Choroid plexus epithelial cell (primary cell): Measurements from ENCODE around the gene EPHB2.

Source experiments
- DNase-seq: peaks from one replicate; pipeline ENCODE4 v3.0.0-alpha.2; 2010; ENCODE audit warnings: low read depth
- H3K4me3 ChIP-seq: 2 replicates; pipeline ENCODE4 v1.5.1; 2011; ENCODE audit warnings: low read depth, mild to moderate bottlenecking, control low read depth, low read length, moderate library complexity
- CTCF ChIP-seq: conservative IDR thresholded peaks from 2 replicates; pipeline ENCODE4 v1.5.1; 2011; ENCODE audit warnings: low read depth, mild to moderate bottlenecking, control low read depth, inconsistent platforms, low read length, moderate library complexity

Gene EPHB2

DNA sequence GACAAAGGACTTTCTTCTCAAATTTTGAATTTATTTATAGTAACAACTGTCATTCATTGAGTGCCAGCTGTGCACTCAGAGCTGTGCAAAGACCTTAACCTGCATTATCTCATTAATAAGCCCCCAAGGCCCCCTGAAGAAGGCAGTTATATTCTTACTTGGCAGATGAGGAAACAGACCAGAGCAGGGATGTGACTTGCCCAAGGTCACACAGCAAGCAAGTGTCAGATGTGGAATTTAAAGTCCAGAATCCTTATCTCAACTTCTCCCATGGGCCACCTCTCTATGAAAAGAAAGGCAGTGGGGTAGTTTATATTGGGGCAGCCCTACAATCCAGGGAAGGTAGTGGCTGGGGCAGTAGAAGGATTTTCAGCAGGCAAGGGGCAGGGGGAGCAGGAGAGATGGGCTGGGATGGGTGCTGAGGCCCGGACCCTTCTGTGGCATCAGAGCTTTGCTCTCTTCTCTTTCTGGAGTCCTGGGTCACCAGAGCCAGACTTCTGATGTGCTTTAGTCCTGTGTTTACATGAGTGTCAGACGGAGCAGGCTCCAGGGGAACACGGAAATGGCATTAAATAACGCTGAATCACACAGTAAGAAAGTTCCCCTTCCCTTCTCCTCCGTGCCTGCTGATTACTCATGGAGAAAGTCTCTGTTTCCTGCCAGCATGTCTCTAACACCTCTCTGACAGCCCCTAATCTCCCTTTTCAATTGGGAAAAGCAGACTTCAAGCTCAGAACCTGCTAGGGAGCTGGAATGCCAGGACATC lies 39.5 kb downstream of the EPHB2 start:
- DNase-seq = peak; percentile 94
- no peak for TF ChIP-seq CTCF
- H3K4me3 ChIP-seq = no peak overlapping the region

GRCh38 chr1:22750685-22751051 lies 40.0 kb downstream of the EPHB2 start:
- no peak overlapping the region for H3K4me3 ChIP-seq
- no peak for DNase-seq
- no peak for TF ChIP-seq CTCF

- TF ChIP-seq CTCF = no peak
- DNase-seq = no peak
- no peak overlapping the region for H3K4me3 ChIP-seq
Measured at GRCh38 chr1:22751124-22751531, 40.5 kb downstream of the EPHB2 start.

DNA sequence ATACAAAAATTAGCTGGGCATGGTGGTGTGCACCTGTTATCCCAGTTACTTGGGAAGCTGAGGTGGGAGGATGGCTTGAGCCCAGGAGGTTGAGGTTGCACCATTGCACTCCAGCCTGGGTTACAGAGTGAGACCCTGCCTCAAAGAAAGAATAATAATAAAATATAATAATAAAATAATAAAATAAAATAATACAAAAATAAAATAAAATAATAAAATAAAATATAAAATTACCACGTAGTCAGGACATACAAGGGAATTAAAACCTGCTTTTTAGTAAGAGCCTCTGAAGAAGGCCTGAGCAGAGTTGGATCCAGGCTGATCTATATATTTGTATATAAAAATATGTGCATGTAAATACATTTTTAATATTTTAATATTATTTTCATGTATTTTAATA lies 41.7 kb downstream of the EPHB2 start:
- DNase-seq = no peak
- no peak for TF ChIP-seq CTCF
- H3K4me3 ChIP-seq = no peak overlapping the region

DNA sequence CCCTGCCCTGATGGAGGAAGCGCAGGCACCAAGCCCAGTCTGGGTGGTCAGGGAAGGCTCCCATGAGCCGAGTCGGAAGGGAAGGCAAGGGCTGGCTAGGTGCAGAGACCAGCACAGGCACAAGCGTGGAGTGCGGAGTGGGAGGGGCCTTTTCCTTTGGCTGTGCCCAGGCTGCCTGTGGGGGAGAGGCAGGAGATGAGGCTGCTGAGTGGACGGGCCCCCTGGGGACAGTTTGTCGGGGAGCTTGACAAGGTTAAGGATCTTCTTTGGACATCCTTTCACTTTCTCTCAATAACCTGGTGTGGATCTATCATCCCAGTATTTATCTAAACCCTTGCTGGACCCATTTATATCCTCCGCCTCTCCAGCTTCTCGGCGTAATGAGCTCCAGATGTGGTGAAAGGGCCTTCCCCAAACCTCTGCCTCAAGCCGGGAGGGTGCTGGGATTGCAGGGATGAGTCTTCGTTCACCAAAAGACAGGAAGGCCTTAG lies 42.9 kb downstream of the EPHB2 start:
- no peak for TF ChIP-seq CTCF
- DNase-seq = peak; percentile 25
- H3K4me3 ChIP-seq = no peak overlapping the region

DNA sequence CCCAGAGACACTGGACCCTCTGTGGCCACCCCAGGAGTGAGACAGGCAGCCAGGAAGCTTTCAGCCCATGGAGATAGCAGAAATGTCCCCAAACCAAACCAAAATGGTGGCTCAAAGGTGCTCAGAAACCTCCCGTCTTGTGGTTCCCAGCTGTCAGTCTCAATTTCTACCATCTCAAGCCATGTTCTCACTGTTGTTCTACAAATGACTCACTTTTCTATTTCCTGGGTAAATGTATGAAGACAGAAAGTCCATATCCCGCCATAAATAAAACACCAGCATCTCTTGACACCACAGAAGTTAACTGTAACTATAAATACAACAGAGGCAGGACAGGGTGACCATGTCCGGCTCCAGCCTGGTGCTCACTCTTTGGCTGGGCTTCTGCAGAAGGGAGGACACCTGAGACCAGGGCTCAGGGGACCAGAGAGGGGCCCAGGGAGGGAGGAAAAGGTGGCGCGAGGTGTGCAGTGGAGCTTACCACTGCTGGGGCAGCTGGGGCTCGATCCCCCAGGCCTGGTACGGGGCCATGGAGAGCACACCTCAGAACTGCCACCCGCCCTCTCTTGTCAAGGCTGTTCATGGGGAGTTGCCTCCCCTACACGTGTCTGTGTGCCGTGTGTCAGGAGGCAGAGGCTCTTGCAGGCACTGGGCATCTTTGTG lies 43.6 kb downstream of the EPHB2 start:
- DNase-seq = peak; percentile 30
- TF ChIP-seq CTCF = no peak

GRCh38 chr1:22754824-22755223 lies 44.2 kb downstream of the EPHB2 start:
- DNase-seq = no peak
- H3K4me3 ChIP-seq = no peak overlapping the region
- TF ChIP-seq CTCF = no peak

More for the DNA sequence above, 43.6 kb downstream of the EPHB2 start:
- H3K4me3 ChIP-seq = no peak overlapping the region
